ENCODE measurements around the gene NMT1. TPM values are rescaled to one million over a fixed set of nuclear protein-coding genes. Genes with fewer than 3 reads are reported as not detected.

NMT1 gene
- total and polyA plus RNA-seq, 2 of the 13 experiments (the other 11 are each of a cell fraction or from before 2014, with no cell fraction given): 75.7 to 142 TPM

DNA sequence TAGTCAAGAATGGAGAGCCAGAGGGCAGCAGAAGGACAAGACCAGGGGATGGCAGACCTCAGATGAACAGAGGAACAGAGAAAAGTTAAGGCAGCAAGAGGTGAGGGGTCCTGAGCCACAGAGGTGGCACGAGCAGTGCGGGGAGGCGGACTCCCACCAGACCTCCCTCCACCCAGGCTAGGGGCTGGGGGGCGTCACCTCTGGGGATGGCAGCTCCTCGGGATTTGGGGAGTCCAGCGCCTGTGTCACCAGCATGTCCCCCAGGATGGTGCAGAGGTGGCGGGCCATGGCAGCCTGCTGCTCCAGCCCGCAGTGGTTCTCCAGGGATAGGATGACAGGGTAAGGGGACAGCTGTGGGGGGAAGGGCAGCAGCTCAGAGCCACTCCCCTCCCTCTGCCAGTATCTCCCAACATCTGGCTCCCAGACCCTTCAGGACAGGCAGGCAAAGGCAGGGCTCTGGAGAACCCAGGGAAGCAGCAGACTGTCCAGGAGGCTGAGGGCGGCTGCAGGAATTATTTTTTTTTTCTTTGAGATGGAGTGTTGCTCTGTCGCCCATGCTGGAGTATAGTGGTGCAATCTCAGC, 55.4 kb downstream of the NMT1 start:
- peaks cover 33% of the 10 kb centered on the region for H3K4me1 ChIP-seq (ENCODE audit: insufficient read depth, low read length)
- DNase-seq (ENCODE audit: low spot score) (no peak), FAIRE-seq (no peak), ATAC-seq (no peak)
- TF ChIP-seq ZNF33A (CRISPR knock-in tag; IDR thresholded peaks at IDR 0.05; ENCODE audit: borderline replicate concordance) (no peak), AGO1 (IDR thresholded peaks at IDR 0.05; ENCODE audit: low read depth, low read length, poor library complexity, severe bottlenecking) (peak; percentile 42), AGO2 (optimal IDR thresholded peaks at IDR 0.05; ENCODE audit: low read depth, low read length) (peak; percentile 54)
- TF ChIP-seq, protein P1, sequence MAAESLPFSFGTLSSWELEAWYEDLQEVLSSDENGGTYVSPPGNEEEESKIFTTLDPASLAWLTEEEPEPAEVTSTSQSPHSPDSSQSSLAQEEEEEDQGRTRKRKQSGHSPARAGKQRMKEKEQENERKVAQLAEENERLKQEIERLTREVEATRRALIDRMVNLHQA (CRISPR knock-in tag; IDR thresholded peaks at IDR 0.05): no peak
- H3K4me2 ChIP-seq (ENCODE audit: low read depth, low read length): no peak overlapping the region
- 97% methylated on average over 10 of the region's 10 CpGs for WGBS (ENCODE audit: low lambda C conversion rate)
- intact Hi-C loops (cut with micrococcal nuclease; ENCODE audit: unreplicated experiment) (no loop called here), in situ Hi-C loops (cut with HindIII; ENCODE audit: extremely low pct_ligation_motif_present, low pct_unique_long_range_greater_than_20kb) (no loop called here)
- H3K9ac ChIP-seq (ENCODE audit: insufficient read depth, low read depth, low read length): no peak overlapping the region
- no TSS peak for BruUV-seq (replicated peaks)
- H3K9me3 ChIP-seq (ENCODE audit: low read length): no peaks in the 10 kb centered on the region
- ChIA-PET POLR2A (interaction anchor here (1.2 kb wide), 1 partner anchor 19 kb away, joined by 3 read pairs; the partner anchor contains the start of gene ACBD4), CTCF (ENCODE audit: low intra/inter-chr PET ratio, low total read pairs) (interaction anchor here (0.9 kb wide), 1 partner anchor 19 kb away, joined by 3 read pairs; the partner anchor contains the start of gene ACBD4)
- no peaks in the 10 kb centered on the region for H3K79me2 ChIP-seq (ENCODE audit: insufficient read depth, low read length)
- H3K36me3 ChIP-seq (replicated peaks in 1 of 2; ENCODE audit: control insufficient read depth in 1 of 2, insufficient read depth in 2 of 2, low read length in 2 of 2): peaks cover 0 to 5% of the 10 kb centered on the region in 2 experiments; a peak in 1 of 5 replicates
- H3K4me3 ChIP-seq (replicated peaks in 1 of 3; ENCODE audit: insufficient read depth in 1 of 3, low read depth in 2 of 3, low read length in 3 of 3): no peak overlapping the region
- no peak overlapping the region for H3K27ac ChIP-seq (ENCODE audit: extremely low read length, insufficient read depth, low read length)
- H3K27me3 ChIP-seq (ENCODE audit: control insufficient read depth in 1 of 2, insufficient read depth in 2 of 2, low read length in 2 of 2): no peaks in the 10 kb centered on the region
- no peaks in the 10 kb centered on the region for H4K20me1 ChIP-seq (ENCODE audit: insufficient read depth, low read length)
- no peak overlapping the region for H2AFZ ChIP-seq (ENCODE audit: low read length)

DNA sequence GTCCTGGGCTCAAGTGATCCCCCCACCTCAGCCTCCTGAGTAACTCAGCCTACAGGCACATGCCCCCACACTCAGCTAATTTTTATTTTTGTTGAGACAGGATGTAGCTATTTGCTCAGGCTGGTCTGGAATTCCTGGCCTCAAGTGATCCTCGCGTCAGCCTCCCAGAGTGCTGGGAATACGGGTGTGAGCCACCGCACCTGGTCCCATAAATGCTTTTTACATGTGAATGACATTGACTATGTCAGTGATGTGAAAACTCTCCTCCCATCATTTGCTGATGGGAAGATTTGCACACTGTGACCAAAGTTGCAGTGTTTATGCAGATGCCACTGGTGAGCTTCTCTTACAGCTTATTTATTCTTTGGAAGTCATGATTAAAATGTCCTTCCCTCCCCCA, 56.2 kb downstream of the NMT1 start:
- Histone ChIP-seq H3K79me2 (ENCODE audit: insufficient read depth, low read length) (no peaks in the 10 kb centered on the region), H3K4me2 (ENCODE audit: low read depth, low read length) (no peak overlapping the region), H3K4me3 (replicated peaks in 1 of 3; ENCODE audit: insufficient read depth in 1 of 3, low read depth in 2 of 3, low read length in 3 of 3) (no peak overlapping the region), H3K9ac (ENCODE audit: insufficient read depth, low read depth, low read length) (no peak overlapping the region), H3K27me3 (ENCODE audit: control insufficient read depth in 1 of 2, insufficient read depth in 2 of 2, low read length in 2 of 2) (no peaks in the 10 kb centered on the region), H4K20me1 (ENCODE audit: insufficient read depth, low read length) (no peaks in the 10 kb centered on the region), H3K9me3 (ENCODE audit: low read length) (no peaks in the 10 kb centered on the region), H3K4me1 (ENCODE audit: insufficient read depth, low read length) (peaks cover 34% of the 10 kb centered on the region), H3K27ac (ENCODE audit: extremely low read length, insufficient read depth, low read length) (no peak overlapping the region), H3K36me3 (replicated peaks in 1 of 2; ENCODE audit: control insufficient read depth in 1 of 2, insufficient read depth in 2 of 2, low read length in 2 of 2) (peaks cover 0 to 5% of the 10 kb centered on the region in 2 experiments; a peak in 1 of 5 replicates), H2AFZ (ENCODE audit: low read length) (no peak overlapping the region)
- intact Hi-C loops (cut with micrococcal nuclease; ENCODE audit: unreplicated experiment) (no loop called here), in situ Hi-C loops (cut with HindIII; ENCODE audit: extremely low pct_ligation_motif_present, low pct_unique_long_range_greater_than_20kb) (no loop called here)
- FAIRE-seq (no peak), ATAC-seq (no peak), DNase-seq (ENCODE audit: low spot score) (no peak)
- CTCF ChIA-PET (ENCODE audit: low intra/inter-chr PET ratio, low total read pairs): no interaction called here
- POLR2A ChIA-PET: interaction anchor here (0.9 to 1.2 kb wide), 3 partner anchors 13 to 18 kb away, joined by 3 read pairs; partner anchors contain the start of gene ACBD4
- BruUV-seq (replicated peaks): no TSS peak
- 96% methylated on average over 4 of the region's 4 CpGs for WGBS (ENCODE audit: low lambda C conversion rate)
- TF ChIP-seq ZSCAN12 (CRISPR knock-in tag; IDR thresholded peaks at IDR 0.05): no peak
- no peak for TF ChIP-seq ZNF737 (CRISPR knock-in tag; IDR thresholded peaks at IDR 0.05; ENCODE audit: borderline replicate concordance)
- TF ChIP-seq ZNF264 (CRISPR knock-in tag; IDR thresholded peaks at IDR 0.05): no peak
- TF ChIP-seq ZNF460 (CRISPR knock-in tag; IDR thresholded peaks at IDR 0.05; ENCODE audit: borderline replicate concordance): peak; percentile 60; the same call in 1 of the 2 replicates
- TF ChIP-seq, protein P2, sequence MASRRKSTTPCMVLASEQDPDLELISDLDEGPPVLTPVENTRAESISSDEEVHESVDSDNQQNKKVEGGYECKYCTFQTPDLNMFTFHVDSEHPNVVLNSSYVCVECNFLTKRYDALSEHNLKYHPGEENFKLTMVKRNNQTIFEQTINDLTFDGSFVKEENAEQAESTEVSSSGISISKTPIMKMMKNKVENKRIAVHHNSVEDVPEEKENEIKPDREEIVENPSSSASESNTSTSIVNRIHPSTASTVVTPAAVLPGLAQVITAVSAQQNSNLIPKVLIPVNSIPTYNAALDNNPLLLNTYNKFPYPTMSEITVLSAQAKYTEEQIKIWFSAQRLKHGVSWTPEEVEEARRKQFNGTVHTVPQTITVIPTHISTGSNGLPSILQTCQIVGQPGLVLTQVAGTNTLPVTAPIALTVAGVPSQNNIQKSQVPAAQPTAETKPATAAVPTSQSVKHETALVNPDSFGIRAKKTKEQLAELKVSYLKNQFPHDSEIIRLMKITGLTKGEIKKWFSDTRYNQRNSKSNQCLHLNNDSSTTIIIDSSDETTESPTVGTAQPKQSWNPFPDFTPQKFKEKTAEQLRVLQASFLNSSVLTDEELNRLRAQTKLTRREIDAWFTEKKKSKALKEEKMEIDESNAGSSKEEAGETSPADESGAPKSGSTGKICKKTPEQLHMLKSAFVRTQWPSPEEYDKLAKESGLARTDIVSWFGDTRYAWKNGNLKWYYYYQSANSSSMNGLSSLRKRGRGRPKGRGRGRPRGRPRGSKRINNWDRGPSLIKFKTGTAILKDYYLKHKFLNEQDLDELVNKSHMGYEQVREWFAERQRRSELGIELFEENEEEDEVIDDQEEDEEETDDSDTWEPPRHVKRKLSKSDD (CRISPR knock-in tag; IDR thresholded peaks at IDR 0.05; ENCODE audit: low read depth): no peak
- no peak for TF ChIP-seq ZBTB20 (CRISPR knock-in tag; IDR thresholded peaks at IDR 0.05; ENCODE audit: borderline replicate concordance, low read depth)

All from HepG2 (cell line).